Measurements from ENCODE around the gene KLHDC4. TPM values are rescaled to one million over a fixed set of nuclear protein-coding genes. Genes with fewer than 3 reads are reported as not detected.
"Not testable (repeated sequence)": the region's sequence is repeated elsewhere in the genome, so short reads cannot be mapped to it uniquely, and the experiment has no call there.

Gene KLHDC4
- total and polyA plus RNA-seq, 4 experiments from 2014 or later: 16.3 to 90.0 (median 50.2) TPM

GRCh38 chr16:87720446-87720845 lies 45.3 kb downstream of the KLHDC4 start:
- no peaks in the 10 kb centered on the region for H3K27me3 ChIP-seq (ENCODE audit: insufficient read depth, low read length)
- no peak for DNase-seq
- ChIA-PET CTCF (ENCODE audit: partially characterized antibody) (no interaction called here), POLR2A (ENCODE audit: partially characterized antibody) (no interaction called here)
- no peak overlapping the region for H3K27ac Mint-ChIP-seq
- H3K27me3 Mint-ChIP-seq: no peaks in the 10 kb centered on the region
- no peaks in the 10 kb centered on the region for H3K9me3 Mint-ChIP-seq
- intact Hi-C loops (cut with micrococcal nuclease): no loop called here
- peaks cover 3% of the 10 kb centered on the region for H3K4me1 ChIP-seq (ENCODE audit: insufficient read depth, low read length)
- peaks cover 45 to 61% of the 10 kb centered on the region in 2 donors for H3K36me3 Mint-ChIP-seq
- H3K27ac ChIP-seq (ENCODE audit: low read depth, low read length): no peak overlapping the region
- H3K4me3 ChIP-seq (ENCODE audit: low read length in 2 of 2): no peak overlapping the region
- H3K9me3 ChIP-seq (ENCODE audit: control insufficient read depth in 1 of 2, low read length in 2 of 2): no peaks in the 10 kb centered on the region
- H3K4me1 Mint-ChIP-seq: peaks cover 5 to 17% (median 10%) of the 10 kb centered on the region in 4 donors
- H3K36me3 ChIP-seq (ENCODE audit: insufficient read depth, low read length): peaks cover 40% of the 10 kb centered on the region
- no peak overlapping the region for H3K4me3 Mint-ChIP-seq

GRCh38 chr16:87718831-87719230 lies 47.0 kb downstream of the KLHDC4 start:
- H3K27ac ChIP-seq (ENCODE audit: low read depth, low read length); H3K9me3 ChIP-seq (ENCODE audit: control insufficient read depth in 1 of 2, low read length in 2 of 2); H3K27me3 ChIP-seq (ENCODE audit: insufficient read depth, low read length); H3K4me3 Mint-ChIP-seq; intact Hi-C loops (cut with micrococcal nuclease); H3K27me3 Mint-ChIP-seq; H3K4me3 ChIP-seq (ENCODE audit: low read length in 2 of 2); POLR2A ChIA-PET (ENCODE audit: partially characterized antibody); CTCF ChIA-PET (ENCODE audit: partially characterized antibody); H3K9me3 Mint-ChIP-seq; DNase-seq: not testable (repeated sequence)
- Histone ChIP-seq H3K36me3 (ENCODE audit: insufficient read depth, low read length) (peaks cover 38% of the 10 kb centered on the region), H3K4me1 (ENCODE audit: insufficient read depth, low read length) (peaks cover 13% of the 10 kb centered on the region)
- peak overlapping the region in 1 of 7 donors; percentile 17 for H3K27ac Mint-ChIP-seq
- peaks cover 9 to 26% (median 22%) of the 10 kb centered on the region in 4 donors for H3K4me1 Mint-ChIP-seq
- peaks cover 44 to 60% of the 10 kb centered on the region in 2 donors for H3K36me3 Mint-ChIP-seq

- Histone ChIP-seq H3K9me3 (ENCODE audit: control insufficient read depth in 1 of 2, low read length in 2 of 2) (no peaks in the 10 kb centered on the region), H3K4me3 (ENCODE audit: low read length in 2 of 2) (no peak overlapping the region), H3K36me3 (ENCODE audit: insufficient read depth, low read length) (peaks cover 33% of the 10 kb centered on the region), H3K27me3 (ENCODE audit: insufficient read depth, low read length) (no peaks in the 10 kb centered on the region), H3K27ac (ENCODE audit: low read depth, low read length) (no peak overlapping the region), H3K4me1 (ENCODE audit: insufficient read depth, low read length) (peaks cover 26% of the 10 kb centered on the region)
- ChIA-PET POLR2A (ENCODE audit: partially characterized antibody) (no interaction called here), CTCF (ENCODE audit: partially characterized antibody) (no interaction called here)
- Mint-ChIP-seq H3K27ac (peak overlapping the region; percentile 38 to 83 (median 46)), H3K9me3 (no peaks in the 10 kb centered on the region), H3K27me3 (no peaks in the 10 kb centered on the region), H3K4me1 (peaks cover 19 to 35% (median 26%) of the 10 kb centered on the region in 4 donors), H3K4me3 (no peak overlapping the region), H3K36me3 (peaks cover 35 to 51% of the 10 kb centered on the region in 2 donors)
- intact Hi-C loops (cut with micrococcal nuclease): no loop called here
- no peak for DNase-seq
These were observed 50.1 kb downstream of the KLHDC4 start for GRCh38 chr16:87715658-87716057.

GRCh38 chr16:87715231-87715630 lies 50.6 kb downstream of the KLHDC4 start:
- H3K4me3 Mint-ChIP-seq: peak overlapping the region in 1 of 8 donors; percentile 21
- no peaks in the 10 kb centered on the region for H3K27me3 Mint-ChIP-seq
- CTCF ChIA-PET (ENCODE audit: partially characterized antibody): no interaction called here

GRCh38 chr16:87713451-87714229 lies 52.1 kb downstream of the KLHDC4 start:
- Histone ChIP-seq H3K27ac (ENCODE audit: low read depth, low read length) (peak overlapping the region; percentile 39), H3K4me3 (ENCODE audit: low read length in 2 of 2) (no peak overlapping the region), H3K27me3 (ENCODE audit: insufficient read depth, low read length) (no peaks in the 10 kb centered on the region), H3K4me1 (ENCODE audit: insufficient read depth, low read length) (peaks cover 26% of the 10 kb centered on the region), H3K9me3 (ENCODE audit: control insufficient read depth in 1 of 2, low read length in 2 of 2) (no peaks in the 10 kb centered on the region), H3K36me3 (ENCODE audit: insufficient read depth, low read length) (peaks cover 39% of the 10 kb centered on the region)
- ChIA-PET POLR2A (ENCODE audit: partially characterized antibody) (interaction anchor here (0.7 to 2.2 kb wide), 3 partner anchors 8 to 55 kb away, joined by 3 to 6 read pairs (median 4); partner anchors contain the start of gene KLHDC4), CTCF (ENCODE audit: partially characterized antibody) (interaction anchor here (2.4 kb wide), 1 partner anchor 11 kb away, joined by 8 read pairs; no protein-coding TSS in a partner anchor)
- H3K4me1 Mint-ChIP-seq: peaks cover 19 to 35% (median 26%) of the 10 kb centered on the region in 4 donors
- peak overlapping the region; percentile 79 to 96 (median 92) for H3K27ac Mint-ChIP-seq
- no peaks in the 10 kb centered on the region for H3K27me3 Mint-ChIP-seq
- intact Hi-C loops (cut with micrococcal nuclease): no loop called here
- no peaks in the 10 kb centered on the region for H3K9me3 Mint-ChIP-seq
- peak; percentile 40 to 62 (median 61) for DNase-seq
- H3K4me3 Mint-ChIP-seq: peak overlapping the region; percentile 31 to 78 (median 57)
- peaks cover 27 to 49% of the 10 kb centered on the region in 2 donors for H3K36me3 Mint-ChIP-seq

More at GRCh38 chr16:87715231-87715630, 50.6 kb downstream of the KLHDC4 start:
- DNase-seq: no peak
- Mint-ChIP-seq H3K9me3 (no peaks in the 10 kb centered on the region), H3K4me1 (peaks cover 19 to 35% (median 26%) of the 10 kb centered on the region in 4 donors), H3K27ac (peak overlapping the region in 6 of 7 donors; percentile 38 to 85 (median 70)), H3K36me3 (peaks cover 37 to 54% of the 10 kb centered on the region in 2 donors)
- intact Hi-C loops (cut with micrococcal nuclease): no loop called here
- POLR2A ChIA-PET (ENCODE audit: partially characterized antibody): no interaction called here
- Histone ChIP-seq H3K4me3 (ENCODE audit: low read length in 2 of 2) (no peak overlapping the region), H3K27ac (ENCODE audit: low read depth, low read length) (no peak overlapping the region), H3K36me3 (ENCODE audit: insufficient read depth, low read length) (peaks cover 33% of the 10 kb centered on the region), H3K9me3 (ENCODE audit: control insufficient read depth in 1 of 2, low read length in 2 of 2) (no peaks in the 10 kb centered on the region), H3K27me3 (ENCODE audit: insufficient read depth, low read length) (no peaks in the 10 kb centered on the region), H3K4me1 (ENCODE audit: insufficient read depth, low read length) (peaks cover 26% of the 10 kb centered on the region)

- Mint-ChIP-seq H3K27me3 (no peaks in the 10 kb centered on the region), H3K4me1 (peaks cover 19 to 40% (median 26%) of the 10 kb centered on the region in 4 donors), H3K36me3 (peaks cover 30 to 52% of the 10 kb centered on the region in 2 donors), H3K9me3 (peaks cover 0 to 2% (median 0%) of the 10 kb centered on the region in 8 donors), H3K27ac (peak overlapping the region in 4 of 7 donors; percentile 25 to 73 (median 54)), H3K4me3 (no peak overlapping the region)
- no peaks in the 10 kb centered on the region for H3K27me3 ChIP-seq (ENCODE audit: insufficient read depth, low read length)
- ChIA-PET POLR2A (ENCODE audit: partially characterized antibody) (no interaction called here), CTCF (ENCODE audit: partially characterized antibody) (interaction anchor here (2.4 kb wide), 1 partner anchor 10 kb away, joined by 8 read pairs; no protein-coding TSS in a partner anchor)
- no peak overlapping the region for H3K4me3 ChIP-seq (ENCODE audit: low read length in 2 of 2)
- no peaks in the 10 kb centered on the region for H3K9me3 ChIP-seq (ENCODE audit: control insufficient read depth in 1 of 2, low read length in 2 of 2)
- no peak overlapping the region for H3K27ac ChIP-seq (ENCODE audit: low read depth, low read length)
- intact Hi-C loops (cut with micrococcal nuclease): no loop called here
- no peak for DNase-seq
- peaks cover 26% of the 10 kb centered on the region for H3K4me1 ChIP-seq (ENCODE audit: insufficient read depth, low read length)
- H3K36me3 ChIP-seq (ENCODE audit: insufficient read depth, low read length): peaks cover 52% of the 10 kb centered on the region
These were observed 53.5 kb downstream of the KLHDC4 start for GRCh38 chr16:87712184-87712762.

- H3K9me3 ChIP-seq (ENCODE audit: control insufficient read depth in 1 of 2, low read length in 2 of 2): no peaks in the 10 kb centered on the region
- Mint-ChIP-seq H3K36me3 (peaks cover 30 to 49% of the 10 kb centered on the region in 2 donors), H3K4me3 (no peak overlapping the region), H3K4me1 (peaks cover 19 to 36% (median 26%) of the 10 kb centered on the region in 4 donors), H3K9me3 (peaks cover 0 to 2% (median 0%) of the 10 kb centered on the region in 8 donors), H3K27ac (peak overlapping the region in 1 of 7 donors; percentile 43), H3K27me3 (no peaks in the 10 kb centered on the region)
- no peaks in the 10 kb centered on the region for H3K27me3 ChIP-seq (ENCODE audit: insufficient read depth, low read length)
- CTCF ChIA-PET (ENCODE audit: partially characterized antibody): no interaction called here
- peaks cover 26% of the 10 kb centered on the region for H3K4me1 ChIP-seq (ENCODE audit: insufficient read depth, low read length)
- peaks cover 54% of the 10 kb centered on the region for H3K36me3 ChIP-seq (ENCODE audit: insufficient read depth, low read length)
- no peak overlapping the region for H3K27ac ChIP-seq (ENCODE audit: low read depth, low read length)
- DNase-seq: no peak
- POLR2A ChIA-PET (ENCODE audit: partially characterized antibody): interaction anchor here (1.0 kb wide), 1 partner anchor 10 kb away, joined by 3 read pairs; no protein-coding TSS in a partner anchor
- intact Hi-C loops (cut with micrococcal nuclease): no loop called here
- no peak overlapping the region for H3K4me3 ChIP-seq (ENCODE audit: low read length in 2 of 2)
These were observed 54.9 kb downstream of the KLHDC4 start for GRCh38 chr16:87710887-87711286.

Measured in CD4-positive, alpha-beta memory T cell (primary cell).